K562 (cell line): ENCODE data around the gene EVL. TPM values are rescaled to one million over a fixed set of nuclear protein-coding genes. Genes with fewer than 3 reads are reported as not detected.

Experiments used
- ATAC-seq: fragments of 200-7000 bp; cut with Tn5 transposase; 3 replicates; pipeline ENCODE4 v1.9.1; 2020; ENCODE audit warnings: moderate library complexity
- BruUV-seq: library from RNA; stranded (reverse); fragments of 400-500 nt; replicated peaks from 2 replicates; lab custom pipeline; 2021; lab: Mats Ljungman, UMichigan
- CTCF ChIA-PET: fragments of 300-600 bp; formaldehyde crosslinking; extraction: SDS; loops from one replicate; lab custom pipeline; 2021; ENCODE audit warnings: low intra/inter-chr PET ratio; lab: Yijun Ruan, JAX
- POLR2A ChIA-PET: fragments of 300-600, 350-650 bp; sonication (Branson Sonifier 250); formaldehyde crosslinking; extraction: SDS; loops from one replicate; lab custom pipeline; 2021; ENCODE audit warnings: antibody characterized with exemption, inconsistent platforms; lab: Yijun Ruan, JAX
- DNase-seq, 4 experiments: peaks; one replicate each; pipeline versions ENCODE4 v3.0.0 to v3.0.0-alpha.2; 2011 to 2018; ENCODE audit warnings: low spot score in 3 of 4, mixed read lengths in 3 of 4; ENCODE audit errors: extremely low read depth in 1 of 4
- FAIRE-seq: peaks from 2 replicates; lab custom pipeline; 2011; peaks lifted over from hg19 to GRCh38; lab: Jason Lieb, UNC
- H2AFZ ChIP-seq: 2 replicates; pipeline ENCODE4 v1.6.0; 2011; ENCODE audit warnings: low read depth, low read length, control low read depth, inconsistent platforms
- H3K27ac ChIP-seq: fragments of 200-600 bp; 3 replicates; pipeline ENCODE4 v1.8.0; 2011; ENCODE audit warnings: low read depth, mild to moderate bottlenecking, control low read depth, inconsistent platforms, low read length, moderate library complexity, mixed read lengths; ENCODE audit errors: extremely low read depth
- H3K27me3 ChIP-seq, 2 experiments: fragments of 300-600 bp in 1 of 2; 2 replicates in 1 of 2; 3 replicates in 1 of 2; pipeline versions ENCODE4 v1.6.0 to v1.8.0; 2011; ENCODE audit warnings: inconsistent platforms in 2 of 2, low read length in 2 of 2, mild to moderate bottlenecking in 1 of 2, mixed read lengths in 1 of 2, moderate library complexity in 1 of 2; ENCODE audit not compliant: control insufficient read depth in 2 of 2, insufficient read depth in 2 of 2
- H3K36me3 ChIP-seq: fragments of 300-600 bp; 3 replicates; pipeline ENCODE4 v1.8.0; 2011; ENCODE audit warnings: mild to moderate bottlenecking, low read length, inconsistent platforms; ENCODE audit not compliant: control insufficient read depth, insufficient read depth
- H3K4me1 ChIP-seq, 2 experiments: fragments of 200-600 bp in 1 of 2; replicated peaks in 1 of 2; 2 replicates in 1 of 2; 3 replicates in 1 of 2; pipeline versions ENCODE4 v1.5.1 to v1.8.0; 2011; ENCODE audit warnings: inconsistent platforms in 2 of 2, low read length in 2 of 2, mild to moderate bottlenecking in 1 of 2, mixed read lengths in 1 of 2, moderate library complexity in 1 of 2; ENCODE audit not compliant: control insufficient read depth in 2 of 2, insufficient read depth in 2 of 2
- H3K4me2 ChIP-seq: 2 replicates; pipeline ENCODE4 v1.6.1; 2011; ENCODE audit warnings: low read length, control low read depth, inconsistent platforms, mixed read lengths; ENCODE audit not compliant: insufficient read depth
- H3K4me3 ChIP-seq: fragments of 200-600 bp; sonication (generic), shearing (Covaris generic); 2 replicates; pipeline ENCODE4 v1.5.1; 2016; ENCODE audit warnings: control low read depth, inconsistent platforms
- H3K79me2 ChIP-seq: fragments of 200-600 bp; 3 replicates; pipeline ENCODE4 v1.8.0; 2011; ENCODE audit warnings: low read length, inconsistent platforms; ENCODE audit not compliant: control insufficient read depth, insufficient read depth
- H3K9ac ChIP-seq, 2 experiments: 2 replicates each; pipeline versions ENCODE4 v1.6.0 to v1.6.1; 2011; ENCODE audit warnings: low read depth in 2 of 2, low read length in 2 of 2, control low read depth in 1 of 2, inconsistent platforms in 1 of 2, mild to moderate bottlenecking in 1 of 2, mixed read lengths in 1 of 2; ENCODE audit not compliant: insufficient read depth in 1 of 2
- H3K9me1 ChIP-seq: one replicate; pipeline ENCODE4 v1.6.0; 2011; ENCODE audit warnings: inconsistent platforms, mild to moderate bottlenecking, low read length, moderate library complexity; ENCODE audit not compliant: control insufficient read depth, insufficient read depth
- H3K9me3 ChIP-seq: replicated peaks from 2 replicates; pipeline ENCODE4 v1.5.1; 2011; ENCODE audit warnings: low read depth, low read length, inconsistent platforms; ENCODE audit not compliant: control insufficient read depth, insufficient read depth
- H4K20me1 ChIP-seq: replicated peaks from 2 replicates; pipeline ENCODE4 v1.6.1; 2011; ENCODE audit warnings: low read length, inconsistent platforms, mixed read lengths; ENCODE audit not compliant: control insufficient read depth, insufficient read depth
- BRF2 ChIP-seq: IDR thresholded peaks from 3 replicates; pipeline ENCODE4 v1.6.1; 2011; ENCODE audit warnings: borderline replicate concordance, mild to moderate bottlenecking; ENCODE audit not compliant: insufficient read length, insufficient read depth
- E2F4 ChIP-seq: sonication (generic); formaldehyde crosslinking; IDR thresholded peaks from 2 replicates; pipeline ENCODE4 v1.8.0; 2022; ENCODE audit warnings: mild to moderate bottlenecking, low read depth, missing genetic modification reagents
- KDM4B ChIP-seq, 2 experiments: fragments of 450-650 bp in 1 of 2; sonication (generic) in 1 of 2; IDR thresholded peaks; 2 replicates each; pipeline ENCODE4 v1.6.1; 2016 to 2017; ENCODE audit warnings: borderline replicate concordance in 2 of 2, antibody characterized with exemption in 1 of 2, low read depth in 1 of 2, mild to moderate bottlenecking in 1 of 2
- MBD2 ChIP-seq: sonication (generic); IDR thresholded peaks from 2 replicates; pipeline ENCODE4 v1.6.1; 2016; ENCODE audit warnings: low read depth, borderline replicate concordance
- MITF ChIP-seq: IDR thresholded peaks from 2 replicates; pipeline ENCODE4 v1.6.1; 2014; ENCODE audit warnings: antibody characterized with exemption
- NCOA2 ChIP-seq, 2 experiments: fragments of 450-650 bp; IDR thresholded peaks; 2 replicates each; pipeline ENCODE4 v1.6.1; 2018; ENCODE audit warnings: mild to moderate bottlenecking in 2 of 2, moderate library complexity in 1 of 2; ENCODE audit not compliant: partially characterized antibody in 2 of 2
- PREB ChIP-seq: sonication (generic); formaldehyde crosslinking; IDR thresholded peaks from 2 replicates; pipeline ENCODE4 v1.8.1; 2023; ENCODE audit warnings: mild to moderate bottlenecking, missing genetic modification reagents
- TAF15 ChIP-seq: fragments of 200-400 bp; formaldehyde crosslinking; IDR thresholded peaks from 2 replicates; pipeline ENCODE4 v1.6.1; 2017; ENCODE audit warnings: mild to moderate bottlenecking, low read depth, low read length, moderate library complexity
- ZBTB33 ChIP-seq: sonication (generic); formaldehyde crosslinking; IDR thresholded peaks from 2 replicates; pipeline ENCODE4 v1.8.1; 2023; ENCODE audit warnings: mild to moderate bottlenecking, missing genetic modification reagents
- ZNF124 ChIP-seq: sonication (generic); formaldehyde crosslinking; IDR thresholded peaks from 2 replicates; pipeline ENCODE4 v1.8.1; 2022; ENCODE audit warnings: missing genetic modification reagents
- WGBS: fragments of 100-300 bp; shearing (Covaris generic); methylation state at CpG from one replicate; pipeline ENCODE4 v1.1.6; 2016; ENCODE audit warnings: low coverage, mixed read lengths; ENCODE audit not compliant: insufficient coverage; ENCODE audit errors: missing lambda C conversion rate; 5-methylcytosine and 5-hydroxymethylcytosine counted together
- in situ Hi-C: fragments of 300-500 bp; cut with MboI; formaldehyde crosslinking; loops from 4 replicates; pipeline ENCODE4 v1.15.0; 2018; ENCODE audit warnings: inconsistent platforms, mixed read lengths
- intact Hi-C: fragments of 100-400 bp; cut with micrococcal nuclease; formaldehyde crosslinking; loops from 2 replicates; pipeline ENCODE4 v1.14.2; 2022
- polyA plus RNA-seq, 8 experiments: library from polyadenylated mRNA; depleted of rRNA in 4 of 8; stranded (reverse) in 5 of 8; unstranded in 3 of 8; fragments of >200 nt; fragmentation: Nextera tagmentation in 2 of 8; fragmentation: Illumina TruSeq in 1 of 8; extraction: Ambion mirVana in 2 of 8; extraction: Trizol in 1 of 8; gene quantifications; 2 replicates each; pipeline versions ENCODE4 v1.2.1 to v1.2.3, GENCODE V29; 2011 to 2014; ENCODE audit warnings: inconsistent platforms in 1 of 8, missing spikeins in 1 of 8
- total RNA-seq, 7 experiments: library from RNA; depleted of rRNA in 6 of 7; stranded (reverse); fragments of >200 nt in 6 of 7; fragmentation: Illumina TruSeq in 2 of 7; extraction: Trizol in 2 of 7; gene quantifications; 2 replicates each; pipeline versions ENCODE4 v1.2.1 to v1.2.3, GENCODE V29; 2011 to 2021; ENCODE audit warnings: low replicate concordance in 1 of 7

The EVL gene
- total and polyA plus RNA-seq, 9 of the 15 experiments (the other 6 are each of a cell fraction or from before 2014, with no cell fraction given), result 2.9 to 43.4 (median 23.9) TPM

GRCh38 chr14:100122481-100123223, 57.4 kb downstream of the EVL start (continued):
- TF ChIP-seq ZBTB33, result peak; percentile 48; the same call in 1 of the 2 replicates
- no peak for TF ChIP-seq PREB (CRISPR knock-in tag)

- Histone ChIP-seq H3K4me1 (no peaks in the 10 kb centered on the region; a peak in 1 of 5 replicates), H3K9me3 (no peaks in the 10 kb centered on the region), H3K27ac (no peak overlapping the region), H3K9ac (no peak overlapping the region), H3K9me1 (no peaks in the 10 kb centered on the region), H3K79me2 (no peaks in the 10 kb centered on the region), H3K36me3 (peaks cover 14% of the 10 kb centered on the region; the same call in 2 of the 3 replicates), H3K27me3 (no peaks in the 10 kb centered on the region), H4K20me1 (no peaks in the 10 kb centered on the region), H3K4me3 (no peak overlapping the region), H3K4me2 (no peak overlapping the region), H2AFZ (no peak overlapping the region)
- in situ Hi-C loops, result no loop called here
- TF ChIP-seq MITF (no peak), MBD2 (no peak), TAF15 (no peak), BRF2 (no peak), KDM4B (IDR thresholded peaks at IDR 0.05; ENCODE audit: borderline replicate concordance in 2 of 2, low read depth in 1 of 2) (no peak), ZNF124 (CRISPR knock-in tag) (no peak), NCOA2 (IDR thresholded peaks at IDR 0.05; ENCODE audit: partially characterized antibody in 2 of 2) (no peak), E2F4 (CRISPR knock-in tag) (no peak)
- POLR2A ChIA-PET, result interaction anchor here (0.6 kb wide), 1 partner anchor 15 kb away, joined by 3 read pairs; no protein-coding TSS in a partner anchor
- FAIRE-seq, result no peak
- no TSS peak for BruUV-seq
- CTCF ChIA-PET, result no interaction called here
- intact Hi-C loops, result loop anchor here (2.0 kb wide), 1 partner anchor 69 kb away; no protein-coding TSS in a partner anchor
- 83% methylated on average over 2 of the region's 10 CpGs for WGBS
- ATAC-seq, result no peak
- no peak for DNase-seq
These were observed 58.4 kb downstream of the EVL start for GRCh38 chr14:100123618-100124017.
